ENCODE data around the gene GLI1.
"Not testable (repeated sequence)": the region's sequence is repeated elsewhere in the genome, so short reads cannot be mapped to it uniquely, and the experiment has no call there.

The GLI1 gene

GRCh38 chr12:57459750-57460467 is at the start of gene GLI1:
Gene GLI1 (plus strand): TSS chr12:57459785. CDS start chr12:57463692, 3,907 bp downstream.
- DNase-seq (ENCODE audit: low read depth) = no peak

GRCh38 chr12:57410534-57410933 is 49.1 kb upstream of the GLI1 start:
- DNase-seq (ENCODE audit: low read depth) = no peak

GRCh38 chr12:57414160-57414559 is 45.4 kb upstream of the GLI1 start:
- not testable (repeated sequence) for DNase-seq (ENCODE audit: low read depth)

- no peak for DNase-seq (ENCODE audit: low read depth)
Measured at GRCh38 chr12:57415088-57415487, 44.5 kb upstream of the GLI1 start.

GRCh38 chr12:57416039-57416996 is 43.3 kb upstream of the GLI1 start:
- DNase-seq (ENCODE audit: low read depth) = no peak

- no peak for DNase-seq (ENCODE audit: low read depth)
Measured at GRCh38 chr12:57418255-57418654, 41.3 kb upstream of the GLI1 start.

- no peak for DNase-seq (ENCODE audit: low read depth)
Measured at GRCh38 chr12:57419495-57419894, 40.1 kb upstream of the GLI1 start.

- DNase-seq (ENCODE audit: low read depth) = no peak
Measured at GRCh38 chr12:57420482-57420881, 39.1 kb upstream of the GLI1 start.

GRCh38 chr12:57426948-57427347 is 32.6 kb upstream of the GLI1 start:
- DNase-seq (ENCODE audit: low read depth) = not testable (repeated sequence)

- no peak for DNase-seq (ENCODE audit: low read depth)
Measured at GRCh38 chr12:57428965-57429364, 30.6 kb upstream of the GLI1 start.

GRCh38 chr12:57429473-57430111 is 30.0 kb upstream of the GLI1 start:
- DNase-seq (ENCODE audit: low read depth) = no peak

GRCh38 chr12:57430112-57430930 is 29.3 kb upstream of the GLI1 start:
- no peak for DNase-seq (ENCODE audit: low read depth)

- DNase-seq (ENCODE audit: low read depth) = peak; percentile 93
Measured at GRCh38 chr12:57430931-57431566, 28.5 kb upstream of the GLI1 start, which contains the start of gene R3HDM2. Gene R3HDM2 (minus strand): TSS chr12:57431043. CDS start chr12:57310428, 120,615 bp downstream.

- DNase-seq (ENCODE audit: low read depth) = no peak
Measured at GRCh38 chr12:57431654-57432188, 27.9 kb upstream of the GLI1 start.

- DNase-seq (ENCODE audit: low read depth) = no peak
Measured at GRCh38 chr12:57433370-57433769, 26.2 kb upstream of the GLI1 start.

- no peak for DNase-seq (ENCODE audit: low read depth)
Measured at GRCh38 chr12:57434517-57435223, 24.9 kb upstream of the GLI1 start, which contains the start of gene INHBC. Gene INHBC (plus strand): TSS chr12:57434784. CDS start chr12:57434887, 103 bp downstream.

- no peak for DNase-seq (ENCODE audit: low read depth)
Measured at GRCh38 chr12:57435293-57435692, 24.3 kb upstream of the GLI1 start.

GRCh38 chr12:57438400-57438799 is 21.2 kb upstream of the GLI1 start:
- no peak for DNase-seq (ENCODE audit: low read depth)

- DNase-seq (ENCODE audit: low read depth) = no peak
Measured at GRCh38 chr12:57439762-57440266, 19.8 kb upstream of the GLI1 start.

GRCh38 chr12:57441393-57441792 is 18.2 kb upstream of the GLI1 start:
- not testable (repeated sequence) for DNase-seq (ENCODE audit: low read depth)

Measured in activated T-cell treated with anti-CD3 and anti-CD28 coated beads for 48 hours (primary cell).